Erythroblast (primary cell): ENCODE data around the gene FGFR2.

Experiments
- GATA1 ChIP-seq: IDR thresholded peaks from 2 replicates; pipeline ENCODE4 v1.6.1; 2011; ENCODE audit warnings: low read depth, mild to moderate bottlenecking, control low read depth, low read length, moderate library complexity
- POLR2A ChIP-seq: IDR thresholded peaks from 2 replicates; pipeline ENCODE4 v1.6.1; 2011; ENCODE audit warnings: mild to moderate bottlenecking, low read length

DNA sequence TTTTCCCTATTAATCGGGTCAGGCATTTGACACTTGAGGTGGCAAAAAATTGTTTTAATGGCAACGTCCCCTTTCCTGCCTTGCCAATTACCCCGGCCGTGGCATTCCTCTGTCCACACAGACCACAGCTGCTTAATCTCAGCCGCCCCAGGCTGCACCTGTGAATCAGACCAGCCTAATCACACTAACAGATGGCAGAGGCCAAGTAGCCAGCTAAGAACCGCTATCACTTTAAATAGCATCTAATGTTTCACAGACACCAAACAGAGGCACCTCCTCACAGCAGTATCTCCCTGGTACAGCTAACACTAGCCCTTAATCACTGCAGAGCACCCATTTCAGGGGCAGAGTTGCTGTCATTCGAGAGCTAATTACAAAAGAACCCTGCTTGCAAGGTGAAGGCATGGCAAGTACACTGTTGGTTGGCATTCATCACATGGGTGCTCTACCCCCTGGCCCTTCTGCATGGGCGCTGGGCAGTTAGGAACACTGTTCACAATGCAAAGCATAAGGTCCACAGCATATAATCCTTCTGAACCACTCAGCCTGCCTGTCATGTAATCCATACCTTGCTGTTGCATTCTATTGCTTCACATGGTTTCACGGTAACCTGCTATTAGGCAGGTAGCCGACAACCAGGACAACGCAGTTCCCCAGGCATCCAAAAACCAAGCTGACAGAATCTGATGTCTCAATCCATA is 38.8 kb downstream of the FGFR2 start:
- TF ChIP-seq POLR2A (no peak), GATA1 (no peak)
